HEK293 (cell line): ENCODE results near the gene FBXO3.

ENCODE experiments used
- CTCF ChIP-seq: fragments of 450-650 bp; formaldehyde crosslinking; IDR thresholded peaks from 2 replicates; pipeline ENCODE4 v1.5.1; 2016; ENCODE audit warnings: missing biosample characterization, missing genetic modification characterization
- TF ChIP-seq, protein P1 (sequence below): fragments of 450-650 bp; formaldehyde crosslinking; IDR thresholded peaks from 2 replicates; pipeline ENCODE4 v1.5.1; 2016; ENCODE audit warnings: missing biosample characterization, missing genetic modification characterization

DNA sequence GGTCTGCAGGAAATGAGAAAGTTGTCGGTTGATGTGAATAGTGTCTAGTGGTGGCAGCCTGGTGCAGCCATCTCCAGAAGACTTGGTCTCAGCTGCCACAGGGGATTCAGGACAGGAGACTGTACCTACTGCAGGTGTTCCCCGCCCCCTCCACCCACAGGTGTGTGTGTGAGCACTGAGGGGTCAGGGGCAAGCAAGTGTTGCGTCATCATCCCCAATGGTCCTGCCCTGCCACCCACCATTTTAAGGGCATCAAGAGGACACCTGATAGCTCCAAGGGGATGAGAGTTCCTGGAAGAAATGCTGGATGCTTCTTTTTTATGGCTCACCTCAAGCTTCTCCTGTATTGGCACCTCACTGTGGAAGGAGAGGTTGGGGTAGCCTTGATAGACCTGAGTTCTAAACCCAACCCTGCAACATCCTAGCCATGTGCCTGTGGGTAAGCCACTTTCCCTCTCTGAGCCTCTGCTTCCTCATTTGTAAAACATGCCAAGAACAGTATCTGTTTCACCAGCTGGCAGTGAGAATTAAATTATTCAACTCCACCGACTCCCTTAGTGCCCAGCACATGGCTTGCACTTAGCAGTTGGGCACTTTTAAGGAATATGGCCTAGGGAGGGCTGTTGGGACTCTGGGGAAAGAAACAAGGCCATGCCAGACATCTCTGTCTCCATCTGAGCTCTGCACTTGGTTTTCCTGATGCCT is 79.8 kb downstream of the FBXO3 start:
- TF ChIP-seq CTCF (tag by site-specific recombination) = no peak
- TF ChIP-seq, protein P1, sequence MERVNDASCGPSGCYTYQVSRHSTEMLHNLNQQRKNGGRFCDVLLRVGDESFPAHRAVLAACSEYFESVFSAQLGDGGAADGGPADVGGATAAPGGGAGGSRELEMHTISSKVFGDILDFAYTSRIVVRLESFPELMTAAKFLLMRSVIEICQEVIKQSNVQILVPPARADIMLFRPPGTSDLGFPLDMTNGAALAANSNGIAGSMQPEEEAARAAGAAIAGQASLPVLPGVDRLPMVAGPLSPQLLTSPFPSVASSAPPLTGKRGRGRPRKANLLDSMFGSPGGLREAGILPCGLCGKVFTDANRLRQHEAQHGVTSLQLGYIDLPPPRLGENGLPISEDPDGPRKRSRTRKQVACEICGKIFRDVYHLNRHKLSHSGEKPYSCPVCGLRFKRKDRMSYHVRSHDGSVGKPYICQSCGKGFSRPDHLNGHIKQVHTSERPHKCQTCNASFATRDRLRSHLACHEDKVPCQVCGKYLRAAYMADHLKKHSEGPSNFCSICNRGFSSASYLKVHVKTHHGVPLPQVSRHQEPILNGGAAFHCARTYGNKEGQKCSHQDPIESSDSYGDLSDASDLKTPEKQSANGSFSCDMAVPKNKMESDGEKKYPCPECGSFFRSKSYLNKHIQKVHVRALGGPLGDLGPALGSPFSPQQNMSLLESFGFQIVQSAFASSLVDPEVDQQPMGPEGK (tag by site-specific recombination) = no peak
